DND-41 (cell line): Measurements from ENCODE around the gene CLCN2.

Source experiments
- ATAC-seq: fragments of 200-7000 bp; cut with Tn5 transposase; 3 replicates; pipeline ENCODE4 v1.9.1; 2021; ENCODE audit warnings: low read depth; ENCODE audit not compliant: insufficient read depth
- DNase-seq: peaks from one replicate; pipeline ENCODE4 v3.0.0-alpha.2; 2020
- H2AFZ ChIP-seq: 2 replicates; pipeline ENCODE4 v1.6.0; 2012; ENCODE audit warnings: low read depth, low read length
- H3K27ac ChIP-seq: 2 replicates; pipeline ENCODE4 v1.5.1; 2012; ENCODE audit warnings: low read length, inconsistent platforms
- H3K27me3 ChIP-seq: fragments of 200-600 bp; sonication (generic); 2 replicates; pipeline ENCODE4 v1.6.0; 2012; ENCODE audit warnings: low read length, mild to moderate bottlenecking, inconsistent platforms; ENCODE audit not compliant: insufficient read depth, poor library complexity
- H3K36me3 ChIP-seq: 2 replicates; pipeline ENCODE4 v1.5.1; 2012; ENCODE audit warnings: low read length, inconsistent platforms; ENCODE audit not compliant: insufficient read depth
- H3K4me1 ChIP-seq: 2 replicates; pipeline ENCODE4 v1.5.1; 2012; ENCODE audit warnings: mild to moderate bottlenecking, low read length; ENCODE audit not compliant: insufficient read depth
- H3K4me2 ChIP-seq: 2 replicates; pipeline ENCODE4 v1.6.0; 2012; ENCODE audit warnings: mild to moderate bottlenecking, moderate library complexity, low read length, inconsistent platforms; ENCODE audit not compliant: insufficient read depth
- H3K4me3 ChIP-seq, 2 experiments: fragments of 200-600 bp in 1 of 2; shearing (Covaris generic) in 1 of 2; 2 replicates each; pipeline ENCODE4 v1.5.1; 2012 to 2016; ENCODE audit warnings: inconsistent platforms in 2 of 2, low read length in 2 of 2, mild to moderate bottlenecking in 2 of 2, low read depth in 1 of 2, moderate library complexity in 1 of 2
- H3K79me2 ChIP-seq: 2 replicates; pipeline ENCODE4 v1.6.0; 2012; ENCODE audit warnings: low read length, inconsistent platforms; ENCODE audit not compliant: insufficient read depth
- H3K9ac ChIP-seq: 2 replicates; pipeline ENCODE4 v1.6.0; 2012; ENCODE audit warnings: low read depth, mild to moderate bottlenecking, inconsistent platforms, low read length, moderate library complexity
- H3K9me3 ChIP-seq: 2 replicates; pipeline ENCODE4 v1.5.1; 2012; ENCODE audit warnings: low read length, moderate library complexity, mild to moderate bottlenecking, inconsistent platforms; ENCODE audit not compliant: insufficient read depth, severe bottlenecking
- H4K20me1 ChIP-seq: 2 replicates; pipeline ENCODE4 v1.6.0; 2012; ENCODE audit warnings: low read length; ENCODE audit not compliant: insufficient read depth
- EZH2 ChIP-seq: IDR thresholded peaks from 3 replicates; pipeline ENCODE4 v1.6.1; 2012; ENCODE audit warnings: borderline replicate concordance, low read depth, mild to moderate bottlenecking, moderate library complexity, low read length, inconsistent platforms; ENCODE audit not compliant: severe bottlenecking
- TF ChIP-seq, protein P1 (sequence below): IDR thresholded peaks from 2 replicates; pipeline ENCODE4 v1.5.1; 2012; ENCODE audit warnings: borderline replicate concordance, low read length, moderate library complexity, mild to moderate bottlenecking; ENCODE audit not compliant: poor library complexity, severe bottlenecking; ENCODE audit errors: extremely low read depth

CLCN2 gene

DNA sequence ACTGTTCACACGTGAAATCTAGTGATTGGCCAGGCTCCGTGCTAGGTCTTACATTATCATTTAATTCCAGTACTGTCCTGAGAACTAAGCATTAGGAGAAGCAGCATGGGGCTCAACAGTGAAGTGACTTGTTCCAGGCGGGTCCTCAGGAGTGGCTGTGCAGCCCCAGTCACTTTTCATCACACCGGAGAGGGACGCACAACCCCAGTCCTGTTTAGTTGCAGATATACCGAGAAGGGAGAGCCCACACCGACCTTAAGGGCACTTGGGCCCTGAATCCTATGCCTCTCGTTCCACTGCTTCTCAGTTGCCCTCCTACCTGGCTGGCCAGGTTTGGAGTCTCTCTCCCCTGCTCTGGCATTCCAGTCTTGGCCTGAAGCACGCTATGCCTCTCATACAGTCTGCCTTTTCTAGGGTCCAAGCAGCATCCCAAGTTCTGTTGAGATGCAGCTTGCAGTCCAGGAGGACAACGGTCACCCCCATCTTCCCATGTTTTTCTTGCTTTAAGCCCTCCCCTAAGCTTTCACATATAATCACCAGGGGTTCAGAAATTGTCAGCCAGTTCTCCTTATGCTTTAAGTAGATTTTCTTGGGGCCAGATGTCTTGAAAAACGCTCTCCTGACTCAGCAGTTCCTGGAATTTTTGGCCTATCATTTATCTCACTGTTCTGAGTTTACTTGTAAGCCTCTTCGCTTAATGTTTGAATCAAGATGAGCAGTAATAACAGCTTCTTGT is 13.9 kb downstream of the CLCN2 start:
- no peak overlapping the region for H3K4me3 ChIP-seq
- no peak for ATAC-seq

GRCh38 chr3:184346480-184347190 is 14.8 kb downstream of the CLCN2 start:
- Histone ChIP-seq H3K36me3 (peaks cover 3% of the 10 kb centered on the region), H4K20me1 (no peaks in the 10 kb centered on the region), H3K79me2 (no peaks in the 10 kb centered on the region), H3K9me3 (no peaks in the 10 kb centered on the region), H3K4me1 (no peaks in the 10 kb centered on the region), H3K9ac (no peak overlapping the region), H3K4me3 (no peak overlapping the region), H3K27ac (no peak overlapping the region), H3K4me2 (no peak overlapping the region), H3K27me3 (no peaks in the 10 kb centered on the region), H2AFZ (no peak overlapping the region)
- DNase-seq: no peak
- no peak for ATAC-seq
- TF ChIP-seq EZH2: no peak
- TF ChIP-seq, protein P1, sequence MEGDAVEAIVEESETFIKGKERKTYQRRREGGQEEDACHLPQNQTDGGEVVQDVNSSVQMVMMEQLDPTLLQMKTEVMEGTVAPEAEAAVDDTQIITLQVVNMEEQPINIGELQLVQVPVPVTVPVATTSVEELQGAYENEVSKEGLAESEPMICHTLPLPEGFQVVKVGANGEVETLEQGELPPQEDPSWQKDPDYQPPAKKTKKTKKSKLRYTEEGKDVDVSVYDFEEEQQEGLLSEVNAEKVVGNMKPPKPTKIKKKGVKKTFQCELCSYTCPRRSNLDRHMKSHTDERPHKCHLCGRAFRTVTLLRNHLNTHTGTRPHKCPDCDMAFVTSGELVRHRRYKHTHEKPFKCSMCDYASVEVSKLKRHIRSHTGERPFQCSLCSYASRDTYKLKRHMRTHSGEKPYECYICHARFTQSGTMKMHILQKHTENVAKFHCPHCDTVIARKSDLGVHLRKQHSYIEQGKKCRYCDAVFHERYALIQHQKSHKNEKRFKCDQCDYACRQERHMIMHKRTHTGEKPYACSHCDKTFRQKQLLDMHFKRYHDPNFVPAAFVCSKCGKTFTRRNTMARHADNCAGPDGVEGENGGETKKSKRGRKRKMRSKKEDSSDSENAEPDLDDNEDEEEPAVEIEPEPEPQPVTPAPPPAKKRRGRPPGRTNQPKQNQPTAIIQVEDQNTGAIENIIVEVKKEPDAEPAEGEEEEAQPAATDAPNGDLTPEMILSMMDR: no peak

More for the DNA sequence above, 13.9 kb downstream of the CLCN2 start:
- Histone ChIP-seq H3K9ac (no peak overlapping the region), H3K4me2 (no peak overlapping the region), H3K27ac (no peak overlapping the region), H3K36me3 (peaks cover 3% of the 10 kb centered on the region), H3K79me2 (no peaks in the 10 kb centered on the region), H3K9me3 (no peaks in the 10 kb centered on the region), H3K27me3 (no peaks in the 10 kb centered on the region), H2AFZ (no peak overlapping the region), H3K4me1 (no peaks in the 10 kb centered on the region), H4K20me1 (no peaks in the 10 kb centered on the region)
- DNase-seq: no peak
- TF ChIP-seq, protein P1: no peak
- no peak for TF ChIP-seq EZH2

DNA sequence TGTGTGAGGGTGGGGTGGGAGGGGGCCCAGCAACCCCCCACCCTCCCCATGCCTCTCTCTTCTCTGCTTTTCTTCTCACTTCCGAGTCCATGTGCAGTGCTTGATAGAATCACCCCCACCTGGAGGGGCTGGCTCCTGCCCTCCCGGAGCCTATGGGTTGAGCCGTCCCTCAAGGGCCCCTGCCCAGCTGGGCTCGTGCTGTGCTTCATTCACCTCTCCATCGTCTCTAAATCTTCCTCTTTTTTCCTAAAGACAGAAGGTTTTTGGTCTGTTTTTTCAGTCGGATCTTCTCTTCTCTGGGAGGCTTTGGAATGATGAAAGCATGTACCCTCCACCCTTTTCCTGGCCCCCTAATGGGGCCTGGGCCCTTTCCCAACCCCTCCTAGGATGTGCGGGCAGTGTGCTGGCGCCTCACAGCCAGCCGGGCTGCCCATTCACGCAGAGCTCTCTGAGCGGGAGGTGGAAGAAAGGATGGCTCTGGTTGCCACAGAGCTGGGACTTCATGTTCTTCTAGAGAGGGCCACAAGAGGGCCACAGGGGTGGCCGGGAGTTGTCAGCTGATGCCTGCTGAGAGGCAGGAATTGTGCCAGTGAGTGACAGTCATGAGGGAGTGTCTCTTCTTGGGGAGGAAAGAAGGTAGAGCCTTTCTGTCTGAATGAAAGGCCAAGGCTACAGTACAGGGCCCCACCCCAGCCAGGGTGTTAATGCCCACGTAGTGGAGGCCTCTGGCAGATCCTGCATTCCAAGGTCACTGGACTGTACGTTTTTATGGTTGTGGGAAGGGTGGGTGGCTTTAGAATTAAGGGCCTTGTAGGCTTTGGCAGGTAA is 15.9 kb downstream of the CLCN2 start:
- peaks cover 3% of the 10 kb centered on the region for H3K36me3 ChIP-seq
- H3K4me1 ChIP-seq: peaks cover 9% of the 10 kb centered on the region; the same call in 1 of the 2 replicates
- TF ChIP-seq, protein P1: peak; percentile 46
- TF ChIP-seq EZH2: no peak
- peak; percentile 68 for ATAC-seq
- H3K79me2 ChIP-seq: no peaks in the 10 kb centered on the region
- H3K27me3 ChIP-seq: no peaks in the 10 kb centered on the region
- no peaks in the 10 kb centered on the region for H4K20me1 ChIP-seq
- no peaks in the 10 kb centered on the region for H3K9me3 ChIP-seq
- no peak overlapping the region for H3K27ac ChIP-seq
- no peak overlapping the region for H2AFZ ChIP-seq
- H3K4me2 ChIP-seq: no peak overlapping the region
- H3K4me3 ChIP-seq: no peak overlapping the region
- H3K9ac ChIP-seq: no peak overlapping the region
- DNase-seq: no peak
